Measurements from ENCODE around the gene OCA2.

DNA sequence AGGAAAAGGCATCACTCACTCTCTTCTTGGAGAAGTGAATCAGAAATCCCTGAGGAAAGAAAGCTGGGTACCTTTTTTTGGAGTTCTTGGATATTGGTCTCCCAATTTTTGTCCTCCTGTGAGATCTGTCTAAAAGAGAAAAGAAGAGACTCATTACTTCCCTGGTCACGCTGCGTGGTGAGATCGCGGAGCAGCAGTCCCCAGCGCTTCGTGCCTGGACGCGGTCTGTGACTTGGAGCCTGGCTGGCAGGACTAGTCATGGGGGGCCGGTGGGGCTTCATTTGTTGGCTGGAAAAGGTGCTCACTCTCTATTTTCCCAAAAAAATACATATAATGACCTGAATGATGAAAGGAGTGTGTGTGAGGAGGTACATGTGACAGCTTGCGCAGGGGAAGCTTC is 144.0 kb downstream of the OCA2 start:
- no peak for TF ChIP-seq CTCF (IDR thresholded peaks at IDR 0.05; ENCODE audit: insufficient read depth, low read length, poor library complexity, severe bottlenecking)
- TF ChIP-seq EZH2phosphoT487 (conservative IDR thresholded peaks at IDR 0.05; ENCODE audit: low read length), result no peak
